GM23248 (cell line): ENCODE results near the gene MOV10L1.

ENCODE experiments used
- EZH2 ChIP-seq: fragments of 200-600 bp; sonication (generic); IDR thresholded peaks from 2 replicates; pipeline ENCODE4 v1.6.1; 2018; ENCODE audit warnings: antibody characterized with exemption, mild to moderate bottlenecking; ENCODE audit not compliant: insufficient read depth, poor library complexity, severe bottlenecking
- EZH2phosphoT487 ChIP-seq: fragments of 200-600 bp; sonication (generic); IDR thresholded peaks from 2 replicates; pipeline ENCODE4 v1.6.1; 2018; ENCODE audit warnings: antibody characterized with exemption, moderate library complexity, mild to moderate bottlenecking, low read depth; ENCODE audit not compliant: insufficient read depth

DNA sequence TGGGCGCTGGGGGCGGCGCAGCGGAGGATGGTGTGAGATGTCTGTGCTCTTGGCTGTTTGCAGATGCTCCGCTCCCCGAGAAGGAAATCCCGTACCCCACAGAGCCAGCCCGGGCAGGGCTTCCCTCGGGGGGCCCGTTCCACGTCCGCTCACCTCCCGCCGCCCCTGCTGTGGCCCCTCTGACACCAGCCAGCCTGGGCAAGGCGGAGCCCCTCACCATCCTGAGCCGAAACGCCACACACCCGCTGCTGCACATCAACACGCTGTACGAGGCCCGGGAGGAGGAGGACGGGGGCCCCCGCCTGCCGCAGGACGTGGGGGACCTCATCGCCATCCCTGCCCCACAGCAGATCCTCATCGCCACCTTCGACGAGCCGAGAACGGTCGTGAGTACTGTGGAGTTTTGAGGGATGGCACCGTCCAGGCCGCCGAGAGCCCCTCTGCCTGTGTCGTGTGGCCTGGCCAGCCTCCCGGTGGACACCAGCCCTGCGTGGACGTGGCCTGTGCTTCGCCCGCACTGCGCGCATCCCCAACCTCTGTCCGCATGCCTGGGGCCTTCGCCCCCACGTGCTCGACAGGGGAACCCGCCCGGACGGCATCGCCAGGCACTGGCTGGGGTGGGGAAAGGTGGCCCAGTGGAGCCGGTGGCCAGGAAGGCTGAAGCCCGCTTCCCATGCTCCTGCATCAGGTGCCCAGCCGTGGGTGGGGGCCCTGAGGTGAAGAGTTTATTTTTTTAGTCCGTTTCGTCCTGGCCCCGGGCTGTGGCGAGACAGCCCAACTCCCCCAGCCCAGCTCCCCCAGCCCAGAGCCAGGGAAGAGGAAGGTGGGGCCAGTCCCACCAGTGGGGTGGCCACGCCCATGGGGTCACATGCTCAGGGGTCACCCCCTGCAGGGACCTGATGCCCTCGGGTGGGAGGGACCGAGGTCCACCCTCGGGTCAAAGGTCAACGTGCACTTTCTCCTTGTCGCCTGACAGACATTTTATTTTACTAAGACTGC lies 89.4 kb downstream of the MOV10L1 start:
- TF ChIP-seq EZH2phosphoT487 (no peak), EZH2 (no peak)
